HG02970 (cell line): ENCODE measurements around the gene HSPB6.
"Not testable (repeated sequence)": the region's sequence is repeated elsewhere in the genome, so short reads cannot be mapped to it uniquely, and the experiment has no call there.

ENCODE experiments used
- ATAC-seq: cut with Tn5 transposase; IDR thresholded peaks from one replicate; pipeline ENCODE4 v1.9.1; 2021; ENCODE audit warnings: mild to moderate bottlenecking, moderate library complexity, moderate number of reproducible peaks; ENCODE audit not compliant: unreplicated experiment, low FRiP score

HSPB6 gene

DNA sequence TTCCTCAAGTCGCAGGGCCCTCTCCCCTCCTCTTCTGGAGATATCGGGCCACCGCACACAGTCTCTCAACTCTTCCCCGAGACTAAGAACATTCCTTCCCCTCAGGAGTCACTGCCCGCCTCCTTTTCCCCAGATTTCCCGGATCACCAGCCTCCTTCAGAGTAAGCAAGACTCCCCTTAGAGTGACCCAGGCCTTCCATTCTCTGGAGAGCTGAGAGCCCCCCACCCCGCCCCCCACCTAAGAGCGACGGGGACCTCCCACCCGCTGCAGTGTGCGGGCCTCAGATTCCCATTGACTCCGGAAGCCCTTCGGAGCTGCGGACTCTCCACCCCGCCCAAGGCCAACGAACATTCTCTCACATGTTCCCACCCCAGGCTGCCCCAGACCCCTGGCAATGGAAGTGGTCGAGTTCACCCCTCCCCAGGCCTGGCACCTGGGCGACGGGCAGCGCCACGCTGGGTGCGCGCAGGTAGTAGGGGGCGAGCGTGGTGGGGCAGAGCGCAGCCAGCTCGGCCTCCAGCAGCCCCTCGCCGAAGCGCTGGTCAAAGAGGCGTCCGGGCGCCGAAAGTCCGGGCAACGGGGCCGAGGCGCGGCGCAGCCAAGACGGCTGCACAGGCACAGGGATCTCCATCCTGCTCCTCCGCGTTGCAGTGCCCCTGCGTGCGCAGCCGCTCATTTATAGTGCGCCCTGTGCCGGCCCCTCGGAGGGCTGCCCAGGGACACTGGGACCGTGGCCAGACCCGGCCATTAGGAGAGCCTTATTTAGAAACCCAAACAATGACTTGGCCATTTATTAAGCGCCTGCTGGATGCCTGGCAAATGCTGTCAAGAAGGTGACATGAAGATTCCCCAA lies at the start of gene HSPB6:
TSS of gene HSPB6 (minus strand) at position 653 of the 854 bp plus-strand sequence. CDS start at position 632, 21 bp downstream.
- ATAC-seq, result no peak

- ATAC-seq, result no peak
Observed at GRCh38 chr19:35806597-35806996, 49.8 kb upstream of the HSPB6 start.

GRCh38 chr19:35805526-35806102 lies 48.8 kb upstream of the HSPB6 start:
- no peak for ATAC-seq

GRCh38 chr19:35801828-35802227 lies 45.0 kb upstream of the HSPB6 start:
- ATAC-seq, result no peak

- ATAC-seq, result no peak
Observed at GRCh38 chr19:35797663-35798062, 40.8 kb upstream of the HSPB6 start.

GRCh38 chr19:35796645-35797542 lies 40.1 kb upstream of the HSPB6 start:
- no peak for ATAC-seq

- not testable (repeated sequence) for ATAC-seq
Observed at GRCh38 chr19:35795564-35795963, 38.7 kb upstream of the HSPB6 start.

GRCh38 chr19:35793381-35794165 lies 36.7 kb upstream of the HSPB6 start:
- ATAC-seq, result no peak

- ATAC-seq, result no peak
Observed at GRCh38 chr19:35792888-35793287, 36.1 kb upstream of the HSPB6 start.

DNA sequence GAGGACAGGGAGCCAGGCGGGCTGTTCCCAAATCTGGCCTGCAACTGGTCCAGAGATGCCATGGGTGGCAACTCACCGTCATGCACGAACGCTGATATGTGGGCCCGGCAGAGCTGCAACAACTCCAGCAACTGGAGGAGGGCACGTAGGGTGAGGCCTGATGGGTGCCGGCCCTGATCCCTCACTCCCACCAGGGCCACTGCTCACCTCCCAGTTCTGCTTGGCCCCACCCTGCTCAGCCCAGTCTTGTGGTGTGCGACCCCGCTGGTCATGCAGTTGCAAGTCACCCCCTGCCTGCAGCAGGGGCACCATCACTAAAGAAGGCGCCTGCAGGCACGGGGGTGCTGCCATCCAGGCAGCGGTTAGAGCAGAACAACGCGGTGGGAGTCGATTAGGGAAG lies 35.5 kb upstream of the HSPB6 start:
- no peak for ATAC-seq

DNA sequence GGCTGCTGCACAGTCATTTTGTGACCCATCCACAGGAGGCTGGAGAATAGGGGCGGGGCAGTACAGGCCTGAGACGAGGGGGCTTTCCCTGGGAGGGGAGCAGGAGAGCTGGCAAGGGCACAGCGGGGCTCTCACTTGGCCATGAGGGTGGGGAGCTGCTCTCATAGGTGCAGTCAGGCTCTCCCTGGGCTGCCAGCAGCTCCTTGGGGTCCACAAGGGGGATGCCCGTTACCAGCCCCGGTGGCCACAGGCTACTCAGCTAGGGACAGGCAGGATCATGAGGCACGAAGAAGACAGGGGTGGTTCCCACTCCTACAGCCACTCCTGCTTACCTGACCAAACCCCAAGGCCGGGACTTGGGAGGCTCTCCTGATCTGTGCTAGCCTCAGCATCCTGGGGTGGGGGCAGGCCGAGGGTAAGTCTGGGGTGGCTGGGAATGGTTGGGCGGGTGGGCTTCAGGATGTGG lies 35.0 kb upstream of the HSPB6 start:
- no peak for ATAC-seq

GRCh38 chr19:35790981-35791813 lies 34.4 kb upstream of the HSPB6 start:
- no peak for ATAC-seq

- ATAC-seq, result no peak
Observed at GRCh38 chr19:35789978-35790944, 33.4 kb upstream of the HSPB6 start.

GRCh38 chr19:35789195-35789977 lies 32.6 kb upstream of the HSPB6 start:
- ATAC-seq, result no peak

GRCh38 chr19:35788205-35788960 lies 31.6 kb upstream of the HSPB6 start:
- no peak for ATAC-seq

- ATAC-seq, result no peak
Observed at GRCh38 chr19:35787227-35787799, 30.5 kb upstream of the HSPB6 start.
